MM.1S (cell line): ENCODE results near the gene RASL12.

Experiments
- DNase-seq: peaks from one replicate; pipeline ENCODE4 v3.0.0-alpha.2; 2015
- H2AFZ ChIP-seq: fragments of 300-600 bp; sonication (generic); 2 replicates; pipeline ENCODE4 v1.6.0; 2016; ENCODE audit warnings: antibody characterized with exemption, low read length
- H3F3A ChIP-seq: fragments of 300-600 bp; sonication (generic); 2 replicates; pipeline ENCODE4 v1.6.1; 2016; ENCODE audit warnings: mild to moderate bottlenecking, antibody characterized with exemption, low read length, moderate library complexity, mixed read lengths; ENCODE audit not compliant: insufficient read depth
- H3K27ac ChIP-seq: fragments of 300-600 bp; sonication (generic); 2 replicates; pipeline ENCODE4 v1.5.1; 2016; ENCODE audit warnings: mild to moderate bottlenecking, low read length
- H3K27me3 ChIP-seq: fragments of 300-600 bp; sonication (generic); replicated peaks from 2 replicates; pipeline ENCODE4 v1.6.0; 2016; ENCODE audit warnings: low read length; ENCODE audit not compliant: insufficient read depth
- H3K36me3 ChIP-seq: fragments of 300-600 bp; sonication (generic); replicated peaks from 2 replicates; pipeline ENCODE4 v1.6.1; 2016; ENCODE audit warnings: mild to moderate bottlenecking, low read length, mixed read lengths; ENCODE audit not compliant: insufficient read depth
- H3K4me1 ChIP-seq: fragments of 300-600 bp; sonication (generic); 2 replicates; pipeline ENCODE4 v1.6.1; 2016; ENCODE audit warnings: low read length, mixed read lengths
- H3K4me2 ChIP-seq: fragments of 300-600 bp; sonication (generic); 2 replicates; pipeline ENCODE4 v1.6.0; 2016; ENCODE audit warnings: low read depth, low read length
- H3K4me3 ChIP-seq: fragments of 300-600 bp; sonication (generic); 2 replicates; pipeline ENCODE4 v1.5.1; 2016; ENCODE audit warnings: low read length, mixed read lengths
- H3K79me2 ChIP-seq: fragments of 300-600 bp; sonication (generic); 2 replicates; pipeline ENCODE4 v1.6.1; 2016; ENCODE audit warnings: mixed run types, low read length, mixed read lengths
- H3K9ac ChIP-seq: fragments of 300-600 bp; sonication (generic); 2 replicates; pipeline ENCODE4 v1.6.1; 2016; ENCODE audit warnings: low read length, mixed read lengths
- H3K9me2 ChIP-seq: fragments of 300-600 bp; sonication (generic); replicated peaks from 2 replicates; pipeline ENCODE4 v1.6.1; 2016; ENCODE audit warnings: mild to moderate bottlenecking, low read length, mixed read lengths; ENCODE audit not compliant: insufficient read depth
- H3K9me3 ChIP-seq: fragments of 300-600 bp; sonication (generic); replicated peaks from 2 replicates; pipeline ENCODE4 v1.6.1; 2016; ENCODE audit warnings: mild to moderate bottlenecking, low read length, mixed read lengths; ENCODE audit not compliant: insufficient read depth
- H4K20me1 ChIP-seq: fragments of 300-600 bp; sonication (generic); 2 replicates; pipeline ENCODE4 v1.6.1; 2016; ENCODE audit warnings: mild to moderate bottlenecking, low read length, moderate library complexity, mixed read lengths; ENCODE audit not compliant: insufficient read depth
- EZH2 ChIP-seq: fragments of 300-600 bp; sonication (generic); optimal IDR thresholded peaks from 2 replicates; pipeline ENCODE3; 2017; ENCODE audit warnings: low read depth, mild to moderate bottlenecking, antibody characterized with exemption, low read length, mixed read lengths
- EZH2phosphoT487 ChIP-seq: fragments of 300-600 bp; sonication (generic); IDR thresholded peaks from 2 replicates; pipeline ENCODE4 v1.6.1; 2018; ENCODE audit warnings: antibody characterized with exemption, low read length
- TF ChIP-seq, protein P1 (sequence below): fragments of 300-600 bp; sonication (generic); IDR thresholded peaks from 2 replicates; pipeline ENCODE4 v1.5.1; 2016; ENCODE audit warnings: antibody characterized with exemption, low read length, mixed read lengths

The RASL12 gene

DNA sequence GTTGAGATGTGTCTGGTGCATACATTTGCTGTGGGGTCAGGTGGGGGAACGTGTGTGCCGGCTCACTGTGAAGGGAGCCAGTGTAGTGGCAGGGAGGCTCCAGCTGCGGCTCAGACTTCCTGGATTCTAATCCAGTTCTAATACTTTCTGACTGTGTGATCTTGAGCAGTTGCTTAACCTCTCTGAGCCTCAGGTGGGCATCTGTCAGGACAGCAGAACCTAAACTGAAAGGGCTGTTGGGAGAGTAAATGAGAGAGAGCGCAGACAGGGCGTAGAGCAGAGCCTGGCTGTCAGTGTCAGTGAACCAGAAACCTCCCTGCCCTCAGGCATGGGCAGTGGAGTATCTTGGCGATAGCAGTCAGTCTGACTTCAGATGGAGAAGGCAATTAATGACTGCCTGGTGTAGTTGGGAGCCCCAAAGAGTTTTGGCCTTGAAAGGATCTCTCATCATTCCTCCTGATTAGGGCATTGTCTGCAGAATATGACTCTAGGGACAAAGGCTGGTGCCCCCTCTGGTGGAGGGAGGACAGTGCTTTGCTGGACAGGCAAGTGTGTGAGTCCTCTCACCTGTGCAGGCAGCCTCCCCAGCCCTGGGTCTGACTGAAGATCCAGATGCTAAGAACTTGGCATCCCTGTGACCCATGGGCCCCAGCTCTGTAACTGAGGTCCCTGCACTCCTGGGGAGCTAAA lies 18.3 kb upstream of the RASL12 start:
- H3F3A ChIP-seq = no peaks in the 10 kb centered on the region
- H3K9me3 ChIP-seq = no peaks in the 10 kb centered on the region
- TF ChIP-seq EZH2 = no peak
- TF ChIP-seq, protein P1, sequence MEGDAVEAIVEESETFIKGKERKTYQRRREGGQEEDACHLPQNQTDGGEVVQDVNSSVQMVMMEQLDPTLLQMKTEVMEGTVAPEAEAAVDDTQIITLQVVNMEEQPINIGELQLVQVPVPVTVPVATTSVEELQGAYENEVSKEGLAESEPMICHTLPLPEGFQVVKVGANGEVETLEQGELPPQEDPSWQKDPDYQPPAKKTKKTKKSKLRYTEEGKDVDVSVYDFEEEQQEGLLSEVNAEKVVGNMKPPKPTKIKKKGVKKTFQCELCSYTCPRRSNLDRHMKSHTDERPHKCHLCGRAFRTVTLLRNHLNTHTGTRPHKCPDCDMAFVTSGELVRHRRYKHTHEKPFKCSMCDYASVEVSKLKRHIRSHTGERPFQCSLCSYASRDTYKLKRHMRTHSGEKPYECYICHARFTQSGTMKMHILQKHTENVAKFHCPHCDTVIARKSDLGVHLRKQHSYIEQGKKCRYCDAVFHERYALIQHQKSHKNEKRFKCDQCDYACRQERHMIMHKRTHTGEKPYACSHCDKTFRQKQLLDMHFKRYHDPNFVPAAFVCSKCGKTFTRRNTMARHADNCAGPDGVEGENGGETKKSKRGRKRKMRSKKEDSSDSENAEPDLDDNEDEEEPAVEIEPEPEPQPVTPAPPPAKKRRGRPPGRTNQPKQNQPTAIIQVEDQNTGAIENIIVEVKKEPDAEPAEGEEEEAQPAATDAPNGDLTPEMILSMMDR = peak; percentile 39
- H3K4me3 ChIP-seq = no peak overlapping the region
- H3K9ac ChIP-seq = no peak overlapping the region
- no peaks in the 10 kb centered on the region for H3K79me2 ChIP-seq
- H3K4me1 ChIP-seq = no peaks in the 10 kb centered on the region
- no peaks in the 10 kb centered on the region for H4K20me1 ChIP-seq
- 0 out of 2 replicates have a peak, but pooled peaks cover 3% of the 10 kb centered on the region for H3K27me3 ChIP-seq
- peak; percentile 10 for DNase-seq
- no peaks in the 10 kb centered on the region for H3K9me2 ChIP-seq
- H2AFZ ChIP-seq = no peak overlapping the region
- H3K36me3 ChIP-seq = no peaks in the 10 kb centered on the region
- H3K27ac ChIP-seq = no peak overlapping the region
- H3K4me2 ChIP-seq = no peak overlapping the region

DNA sequence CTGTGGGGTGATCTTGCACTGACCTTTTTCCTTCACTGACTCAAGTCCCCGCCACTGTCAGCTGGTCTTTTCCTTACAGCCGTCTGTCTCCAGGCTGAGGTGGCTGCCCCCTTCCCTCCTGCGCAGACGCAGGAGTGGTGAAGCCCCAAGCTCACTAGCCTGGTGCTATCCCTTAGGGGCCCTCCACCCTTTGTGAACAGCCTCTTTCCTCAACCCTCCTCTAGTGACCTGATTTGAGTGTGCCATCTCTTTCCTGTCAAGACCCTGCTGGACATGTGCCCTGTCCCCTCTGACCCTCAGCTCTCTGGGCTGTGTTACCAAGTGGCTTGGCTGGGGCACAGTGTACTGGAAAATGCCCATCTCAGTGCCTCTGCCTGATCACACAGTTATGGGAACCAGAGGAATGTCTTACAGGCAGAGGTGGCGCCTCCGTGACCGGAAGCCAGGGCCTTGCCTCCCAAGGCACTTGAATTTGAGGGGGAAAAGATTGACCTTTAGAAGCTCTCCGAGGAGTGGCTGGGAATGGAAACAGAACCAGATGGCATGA lies 17.5 kb upstream of the RASL12 start:
- no peak overlapping the region for H3K4me3 ChIP-seq

GRCh38 chr15:65084500-65085206 lies 16.9 kb upstream of the RASL12 start:
- no peak overlapping the region for H2AFZ ChIP-seq
- no peaks in the 10 kb centered on the region for H3K36me3 ChIP-seq
- H3K4me2 ChIP-seq = no peak overlapping the region
- H3K79me2 ChIP-seq = no peaks in the 10 kb centered on the region
- no peaks in the 10 kb centered on the region for H4K20me1 ChIP-seq
- H3K4me3 ChIP-seq = no peak overlapping the region
- H3K27ac ChIP-seq = no peak overlapping the region
- no peaks in the 10 kb centered on the region for H3K9me3 ChIP-seq
- H3F3A ChIP-seq = no peaks in the 10 kb centered on the region
- no peak for DNase-seq
- H3K27me3 ChIP-seq = 0 out of 2 replicates have a peak, but pooled peaks cover 3% of the 10 kb centered on the region
- TF ChIP-seq EZH2 = no peak
- TF ChIP-seq, protein P1 = no peak
- TF ChIP-seq EZH2phosphoT487 = no peak
- no peak overlapping the region for H3K9ac ChIP-seq
- H3K9me2 ChIP-seq = no peaks in the 10 kb centered on the region
- H3K4me1 ChIP-seq = no peaks in the 10 kb centered on the region

More for the DNA sequence above, 17.5 kb upstream of the RASL12 start:
- DNase-seq = no peak
- Histone ChIP-seq H3K27ac (no peak overlapping the region), H4K20me1 (no peaks in the 10 kb centered on the region), H3K4me1 (no peaks in the 10 kb centered on the region), H3K79me2 (no peaks in the 10 kb centered on the region), H2AFZ (no peak overlapping the region), H3K4me2 (no peak overlapping the region), H3K27me3 (0 out of 2 replicates have a peak, but pooled peaks cover 3% of the 10 kb centered on the region), H3F3A (no peaks in the 10 kb centered on the region), H3K9ac (no peak overlapping the region), H3K36me3 (no peaks in the 10 kb centered on the region), H3K9me2 (no peaks in the 10 kb centered on the region), H3K9me3 (no peaks in the 10 kb centered on the region)
- TF ChIP-seq, protein P1 = no peak
- TF ChIP-seq EZH2phosphoT487 (no peak), EZH2 (no peak)
